Natural killer cell (primary cell): ENCODE results near the gene RTL10. TPM values are rescaled to one million over a fixed set of nuclear protein-coding genes. Genes with fewer than 3 reads are reported as not detected.

Experiments used
- ATAC-seq, 3 donors: fragments of 150-1000 bp in 2 of 3; fragments of 200-7000 bp in 1 of 3; cut with Tn5 transposase; 1 replicate in 1 of 3; 2 replicates in 2 of 3; pipeline ENCODE4 v1.10.0; 2021; ENCODE audit warnings: mild to moderate bottlenecking in 2 of 3, moderate library complexity in 2 of 3
- DNase-seq, 2 donors: peaks; one replicate each; pipeline versions ENCODE4 v3.0.0 to v3.0.0-alpha.2; 2013 to 2021; ENCODE audit warnings: mixed read lengths in 1 of 2
- H3K27ac ChIP-seq: one replicate; pipeline ENCODE4 v1.5.1; 2013; ENCODE audit warnings: mild to moderate bottlenecking, low read length
- H3K27me3 ChIP-seq: one replicate; pipeline ENCODE4 v1.6.1; 2013; ENCODE audit warnings: low read length; ENCODE audit not compliant: control insufficient read depth, insufficient read depth
- H3K36me3 ChIP-seq: one replicate; pipeline ENCODE4 v1.6.1; 2013; ENCODE audit warnings: low read length; ENCODE audit not compliant: control insufficient read depth, insufficient read depth
- H3K4me1 ChIP-seq: one replicate; pipeline ENCODE4 v1.6.1; 2013; ENCODE audit warnings: low read length; ENCODE audit not compliant: control insufficient read depth, insufficient read depth
- H3K4me3 ChIP-seq: one replicate; pipeline ENCODE4 v1.5.1; 2013; ENCODE audit warnings: low read length
- H3K9me3 ChIP-seq: one replicate; pipeline ENCODE4 v1.6.1; 2013; ENCODE audit warnings: low read length; ENCODE audit not compliant: control insufficient read depth, insufficient read depth
- H3K27ac Mint-ChIP-seq, 2 donors: one replicate each; pipeline ENCODE4 v1.8.0; 2022; ENCODE audit warnings: mild to moderate bottlenecking in 2 of 2, mixed read lengths in 2 of 2, moderate library complexity in 1 of 2
- H3K27me3 Mint-ChIP-seq, 2 donors: one replicate each; pipeline ENCODE4 v1.8.0; 2022; ENCODE audit warnings: low read depth in 2 of 2, mixed read lengths in 2 of 2
- H3K36me3 Mint-ChIP-seq: one replicate; pipeline ENCODE4 v1.8.0; 2022; ENCODE audit warnings: mixed read lengths
- H3K4me1 Mint-ChIP-seq, 2 donors: one replicate each; pipeline ENCODE4 v1.8.0; 2022; ENCODE audit warnings: mixed read lengths in 2 of 2
- H3K4me3 Mint-ChIP-seq: one replicate; pipeline ENCODE4 v1.8.0; 2022; ENCODE audit warnings: mild to moderate bottlenecking, moderate library complexity, mixed read lengths
- H3K9me3 Mint-ChIP-seq, 2 donors: one replicate each; pipeline ENCODE4 v1.8.0; 2022; ENCODE audit warnings: mixed read lengths in 2 of 2
- WGBS: methylation state at CpG from one replicate; pipeline ENCODE4 v1.1.7; 2013; ENCODE audit warnings: missing lambda C conversion rate; ENCODE audit not compliant: insufficient coverage; 5-methylcytosine and 5-hydroxymethylcytosine counted together
- intact Hi-C: fragments of 100-400 bp; cut with micrococcal nuclease; formaldehyde crosslinking; loops from one replicate; pipeline ENCODE4 v1.14.2; 2022
- total RNA-seq, 4 donors: library from RNA; stranded (reverse); fragments of 120-200 nt in 1 of 4; gene quantifications; one replicate each; pipeline versions ENCODE4 v1.2.3 to v1.2.4, GENCODE V29; 2013 to 2022
- TF ChIP-seq, protein P1 (sequence below): fragments of 200-600 bp; IDR thresholded peaks from one replicate; pipeline ENCODE4 v1.8.0; 2022; ENCODE audit warnings: antibody characterized with exemption

RTL10 gene
- total RNA-seq, 3 donors from 2014 or later (not counting 1 experiment from before 2014, with no cell fraction given), result 6.4 to 12.5 (median 11.7) TPM

DNA sequence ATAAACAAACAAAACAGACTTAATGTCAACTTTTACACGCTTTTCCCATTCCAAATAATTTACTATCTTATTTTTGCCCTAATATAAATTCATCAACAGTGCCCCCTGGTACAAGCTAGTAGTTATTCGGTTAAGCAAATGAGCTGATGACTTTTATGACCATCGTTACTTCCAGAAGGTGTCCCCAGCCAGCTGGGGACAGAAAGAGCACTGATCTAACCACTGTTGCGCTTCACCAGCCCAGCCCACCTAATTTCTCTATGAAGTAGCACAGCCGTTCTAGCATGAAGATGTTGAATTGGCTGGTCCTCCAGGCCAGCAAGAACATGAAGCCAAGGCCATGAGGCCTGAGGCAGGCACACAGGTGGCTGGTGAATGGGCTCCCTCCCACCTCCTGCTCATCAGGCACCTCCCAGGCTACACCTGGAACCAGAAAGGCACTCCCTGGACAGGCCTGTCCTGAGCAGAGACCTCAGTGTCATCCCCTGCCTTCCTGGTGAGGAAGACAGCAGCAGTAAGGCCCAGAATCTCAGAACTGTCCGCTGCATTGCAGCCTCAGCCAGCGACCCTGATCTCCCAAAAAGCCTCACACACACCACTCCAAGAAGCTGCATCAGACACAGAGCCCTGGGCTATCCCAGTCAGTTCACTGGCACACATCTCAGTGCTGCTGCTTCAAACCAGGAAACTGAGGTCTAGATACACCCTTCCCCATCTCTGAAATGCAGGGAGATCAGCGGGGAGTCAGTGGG lies 12.9 kb downstream of the RTL10 start:
- ATAC-seq (no peak), DNase-seq (no peak)
- Mint-ChIP-seq H3K4me3 (no peak overlapping the region), H3K27ac (no peak overlapping the region), H3K9me3 (no peaks in the 10 kb centered on the region), H3K36me3 (no peaks in the 10 kb centered on the region), H3K27me3 (no peaks in the 10 kb centered on the region), H3K4me1 (peaks cover 0 to 7% of the 10 kb centered on the region in 2 donors)
- Histone ChIP-seq H3K36me3 (no peaks in the 10 kb centered on the region), H3K27ac (no peak overlapping the region), H3K9me3 (no peaks in the 10 kb centered on the region), H3K4me1 (peaks cover 18% of the 10 kb centered on the region), H3K27me3 (no peaks in the 10 kb centered on the region), H3K4me3 (no peak overlapping the region)
- intact Hi-C loops, result no loop called here
- TF ChIP-seq, protein P1, sequence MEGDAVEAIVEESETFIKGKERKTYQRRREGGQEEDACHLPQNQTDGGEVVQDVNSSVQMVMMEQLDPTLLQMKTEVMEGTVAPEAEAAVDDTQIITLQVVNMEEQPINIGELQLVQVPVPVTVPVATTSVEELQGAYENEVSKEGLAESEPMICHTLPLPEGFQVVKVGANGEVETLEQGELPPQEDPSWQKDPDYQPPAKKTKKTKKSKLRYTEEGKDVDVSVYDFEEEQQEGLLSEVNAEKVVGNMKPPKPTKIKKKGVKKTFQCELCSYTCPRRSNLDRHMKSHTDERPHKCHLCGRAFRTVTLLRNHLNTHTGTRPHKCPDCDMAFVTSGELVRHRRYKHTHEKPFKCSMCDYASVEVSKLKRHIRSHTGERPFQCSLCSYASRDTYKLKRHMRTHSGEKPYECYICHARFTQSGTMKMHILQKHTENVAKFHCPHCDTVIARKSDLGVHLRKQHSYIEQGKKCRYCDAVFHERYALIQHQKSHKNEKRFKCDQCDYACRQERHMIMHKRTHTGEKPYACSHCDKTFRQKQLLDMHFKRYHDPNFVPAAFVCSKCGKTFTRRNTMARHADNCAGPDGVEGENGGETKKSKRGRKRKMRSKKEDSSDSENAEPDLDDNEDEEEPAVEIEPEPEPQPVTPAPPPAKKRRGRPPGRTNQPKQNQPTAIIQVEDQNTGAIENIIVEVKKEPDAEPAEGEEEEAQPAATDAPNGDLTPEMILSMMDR, result no peak
- 88% methylated on average over 8 of the region's 8 CpGs for WGBS

DNA sequence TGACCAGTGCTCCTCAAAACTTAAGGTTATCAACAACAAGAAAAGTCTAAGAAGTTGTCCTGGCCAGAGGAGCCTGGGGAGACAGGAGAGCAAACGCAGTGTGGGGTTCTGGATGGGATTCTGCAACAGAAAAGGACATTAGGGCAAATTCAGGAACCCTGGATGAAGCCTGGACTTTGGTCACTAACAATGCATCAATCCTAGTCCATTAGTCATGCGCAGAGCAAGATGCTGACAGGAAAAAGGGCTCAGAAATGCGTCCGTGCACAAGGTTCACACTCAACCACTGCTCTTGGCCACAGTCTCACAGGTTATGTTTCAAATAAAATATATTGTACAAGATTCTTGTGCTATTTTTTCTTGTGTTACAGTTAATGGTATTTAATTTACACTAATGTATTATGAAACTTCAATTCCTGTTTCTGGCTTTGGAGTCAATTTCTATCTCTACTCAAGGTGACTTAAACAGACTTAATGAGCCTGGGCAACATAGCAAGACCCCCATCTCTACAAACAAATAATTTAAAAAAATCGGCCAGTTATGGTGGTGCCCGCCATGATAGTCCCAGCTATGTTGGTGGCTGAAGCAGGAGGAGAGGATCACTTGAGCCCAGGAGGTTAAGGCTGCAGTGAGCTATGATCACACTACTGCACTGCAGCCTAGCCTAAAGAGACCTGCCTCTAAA lies 13.6 kb downstream of the RTL10 start:
- no peaks in the 10 kb centered on the region for H3K9me3 Mint-ChIP-seq
- 80% methylated on average over 6 of the region's 6 CpGs for WGBS

DNA sequence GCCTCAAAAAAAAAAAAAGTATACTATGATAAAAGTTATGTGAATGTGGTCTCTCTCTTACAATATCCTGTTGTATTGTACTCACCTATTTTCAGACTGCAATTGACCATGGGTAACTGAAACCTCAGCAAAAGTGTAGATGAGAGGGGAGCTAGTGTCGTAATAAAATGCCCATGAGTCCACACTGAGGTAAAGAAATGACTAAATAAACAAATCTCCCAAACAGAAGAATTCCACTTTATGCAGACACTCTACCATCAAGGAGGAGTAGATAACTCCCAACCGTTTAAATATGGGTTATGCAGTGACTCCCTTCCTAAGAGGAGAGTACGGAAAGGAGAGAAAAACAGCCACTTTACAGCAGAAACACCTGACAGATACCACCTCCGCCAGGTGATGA lies 14.6 kb downstream of the RTL10 start:
- DNase-seq (no peak), ATAC-seq (no peak)
- Histone ChIP-seq H3K27me3 (no peaks in the 10 kb centered on the region), H3K27ac (no peak overlapping the region), H3K4me1 (peaks cover 12% of the 10 kb centered on the region), H3K4me3 (no peak overlapping the region), H3K9me3 (no peaks in the 10 kb centered on the region), H3K36me3 (no peaks in the 10 kb centered on the region)
- TF ChIP-seq, protein P1, result no peak
- 88% methylated on average over 3 of the region's 4 CpGs for WGBS
- Mint-ChIP-seq H3K36me3 (no peaks in the 10 kb centered on the region), H3K27me3 (no peaks in the 10 kb centered on the region), H3K4me1 (peaks cover under 1 to 7% of the 10 kb centered on the region in 2 donors), H3K4me3 (no peak overlapping the region), H3K27ac (no peak overlapping the region), H3K9me3 (no peaks in the 10 kb centered on the region)
- intact Hi-C loops, result no loop called here

More for the DNA sequence above, 13.6 kb downstream of the RTL10 start:
- TF ChIP-seq, protein P1, result no peak
- Histone ChIP-seq H3K27me3 (no peaks in the 10 kb centered on the region), H3K36me3 (no peaks in the 10 kb centered on the region), H3K27ac (no peak overlapping the region), H3K4me1 (peaks cover 18% of the 10 kb centered on the region), H3K4me3 (no peak overlapping the region), H3K9me3 (no peaks in the 10 kb centered on the region)
- DNase-seq (no peak), ATAC-seq (no peak)
- no peak overlapping the region for H3K27ac Mint-ChIP-seq
- intact Hi-C loops, result no loop called here
- H3K4me1 Mint-ChIP-seq, result peaks cover 0 to 7% of the 10 kb centered on the region in 2 donors
- no peak overlapping the region for H3K4me3 Mint-ChIP-seq
- H3K27me3 Mint-ChIP-seq, result no peaks in the 10 kb centered on the region
- H3K36me3 Mint-ChIP-seq, result no peaks in the 10 kb centered on the region
